HG03139 (cell line): Measurements from ENCODE around the gene TEX11.
"Not testable (repeated sequence)": the region's sequence is repeated elsewhere in the genome, so short reads cannot be mapped to it uniquely, and the experiment has no call there.

ENCODE experiments used
- ATAC-seq: cut with Tn5 transposase; IDR thresholded peaks from one replicate; pipeline ENCODE4 v1.9.1; 2021; ENCODE audit not compliant: unreplicated experiment

TEX11 gene

DNA sequence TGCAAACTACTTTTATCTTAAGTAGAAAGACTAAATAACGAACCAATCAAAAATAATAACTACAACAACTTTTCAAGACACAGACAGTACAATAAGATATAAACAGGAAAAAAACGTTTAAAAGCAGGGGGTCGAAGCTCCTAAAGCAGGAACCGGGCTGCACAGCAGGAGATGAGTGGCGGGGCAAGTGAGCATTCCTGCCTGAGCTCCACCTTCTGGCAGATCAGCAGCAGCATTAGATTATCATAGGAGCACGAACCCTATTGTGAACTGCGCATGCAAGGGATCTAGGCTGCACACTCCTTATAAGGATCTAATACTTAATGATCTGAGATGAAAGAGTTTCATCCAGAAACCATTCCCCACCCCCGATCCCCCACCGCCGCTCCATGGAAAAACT, 146.2 kb downstream of the TEX11 start:
- ATAC-seq = no peak

- no peak for ATAC-seq
These were observed 152.7 kb downstream of the TEX11 start for GRCh38 chrX:70755850-70756249.

DNA sequence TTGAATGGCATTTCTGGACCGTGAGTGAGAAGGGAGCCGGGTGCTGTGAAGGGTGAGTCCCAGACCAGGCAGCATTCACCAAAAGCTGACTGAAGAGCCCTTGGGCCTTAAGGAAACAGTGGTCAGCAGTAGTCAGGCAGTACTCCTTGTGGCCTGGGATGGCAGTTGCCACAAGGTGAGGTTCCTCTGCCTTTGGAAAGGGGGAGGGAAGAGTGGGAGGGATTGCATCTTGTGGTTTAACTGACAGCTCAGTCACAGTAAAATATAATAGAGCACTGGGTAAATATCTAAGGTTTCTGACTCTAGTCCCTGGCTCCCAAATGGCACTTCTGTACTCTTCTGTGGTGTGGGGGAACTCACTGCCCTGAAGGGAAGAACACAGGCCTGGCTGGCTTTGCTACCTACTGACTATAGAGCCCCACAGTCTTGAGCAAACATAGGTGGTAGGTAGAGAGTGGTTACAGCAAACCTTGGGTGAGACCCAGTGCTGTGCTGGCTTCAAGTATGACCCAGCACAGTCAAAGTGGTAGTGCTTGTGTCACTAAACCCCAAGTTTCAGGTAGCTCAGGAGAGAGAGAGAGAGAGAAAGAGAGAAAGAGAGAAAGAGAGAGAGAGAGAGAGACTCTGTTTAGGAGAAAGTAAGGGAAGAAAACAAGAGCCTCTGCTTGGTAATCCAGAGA, 154.2 kb downstream of the TEX11 start:
- ATAC-seq = no peak

- ATAC-seq = not testable (repeated sequence)
These were observed 174.7 kb downstream of the TEX11 start for GRCh38 chrX:70733774-70734173.

DNA sequence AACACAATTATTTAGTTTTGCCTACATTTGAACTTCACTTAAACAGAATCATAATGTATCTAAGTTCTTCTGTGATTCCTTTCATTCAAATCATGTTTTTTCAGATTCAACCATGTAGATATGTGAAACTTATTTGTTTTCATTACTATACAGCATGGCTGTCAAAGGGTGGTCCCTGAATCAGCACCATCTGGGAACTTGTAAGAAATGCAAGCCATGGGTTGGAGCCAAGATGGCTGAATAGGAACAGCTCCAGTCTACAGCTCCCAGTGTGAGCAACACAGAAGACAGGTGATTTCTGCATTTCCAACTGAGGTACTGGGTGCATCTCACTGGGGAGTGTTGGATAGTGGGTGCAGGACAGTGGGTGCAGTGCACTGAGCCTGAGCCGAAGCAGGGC, 180.6 kb downstream of the TEX11 start:
- ATAC-seq = not testable (repeated sequence)

GRCh38 chrX:70720721-70721120, 187.8 kb downstream of the TEX11 start:
- no peak for ATAC-seq

GRCh38 chrX:70711336-70711735, 197.2 kb downstream of the TEX11 start:
- ATAC-seq = not testable (repeated sequence)

DNA sequence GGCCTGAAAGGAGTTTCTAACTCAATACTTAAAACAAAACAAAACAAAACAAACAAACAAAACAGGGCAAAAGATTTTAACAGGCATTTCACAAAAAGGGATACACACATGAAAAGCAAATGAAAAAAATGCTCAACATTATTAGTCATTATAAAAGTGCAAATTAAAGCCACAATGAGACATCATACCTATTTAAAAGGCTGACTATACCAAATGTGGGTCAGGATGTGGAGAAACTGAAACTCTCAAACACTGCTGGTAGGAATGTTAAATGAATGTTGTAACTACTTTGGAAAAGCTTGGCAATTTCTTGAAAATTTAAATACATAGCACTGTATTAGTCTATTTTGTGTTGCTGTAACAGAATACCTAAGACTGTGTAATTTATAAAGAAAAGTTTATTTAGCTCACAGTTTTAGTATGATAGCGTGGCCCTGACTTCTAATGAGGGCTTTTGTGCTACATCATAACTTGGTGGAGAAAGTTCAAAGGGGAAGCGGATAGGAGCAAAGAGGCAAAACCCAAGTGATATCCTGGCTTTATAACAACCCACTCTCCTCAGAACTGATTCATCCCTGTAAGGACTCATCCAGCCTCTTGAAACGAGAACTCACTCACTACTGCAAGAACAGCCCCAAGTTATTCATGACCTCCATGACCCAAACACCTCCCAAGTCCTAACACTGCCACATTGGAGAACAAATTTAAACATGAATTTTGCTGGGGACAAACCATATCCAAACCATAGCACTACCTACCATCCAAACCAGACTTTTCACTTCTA, 214.0 kb downstream of the TEX11 start:
- no peak for ATAC-seq

- ATAC-seq = not testable (repeated sequence)
These were observed 229.1 kb downstream of the TEX11 start for GRCh38 chrX:70679455-70679854.

- ATAC-seq = no peak
These were observed 233.2 kb downstream of the TEX11 start for GRCh38 chrX:70675284-70675683.

DNA sequence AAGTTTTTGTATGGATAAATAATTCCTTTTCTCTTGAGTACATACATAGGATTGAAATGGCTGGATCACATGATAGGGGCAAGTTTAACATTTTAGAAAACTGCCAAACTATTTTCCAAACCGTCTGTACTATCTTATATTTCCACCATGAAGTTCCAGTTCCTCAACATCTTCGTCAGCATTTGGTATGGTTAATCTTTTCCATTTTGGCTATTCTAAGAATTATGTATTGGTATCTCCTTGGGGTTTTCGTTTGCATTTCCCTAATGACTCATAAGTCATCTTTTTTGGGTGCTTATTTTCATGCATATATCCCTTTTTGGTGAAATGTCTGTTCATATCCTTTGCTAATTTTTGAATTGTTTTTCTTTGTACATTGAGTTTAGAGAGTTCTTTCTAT, 236.2 kb downstream of the TEX11 start:
- ATAC-seq = no peak

DNA sequence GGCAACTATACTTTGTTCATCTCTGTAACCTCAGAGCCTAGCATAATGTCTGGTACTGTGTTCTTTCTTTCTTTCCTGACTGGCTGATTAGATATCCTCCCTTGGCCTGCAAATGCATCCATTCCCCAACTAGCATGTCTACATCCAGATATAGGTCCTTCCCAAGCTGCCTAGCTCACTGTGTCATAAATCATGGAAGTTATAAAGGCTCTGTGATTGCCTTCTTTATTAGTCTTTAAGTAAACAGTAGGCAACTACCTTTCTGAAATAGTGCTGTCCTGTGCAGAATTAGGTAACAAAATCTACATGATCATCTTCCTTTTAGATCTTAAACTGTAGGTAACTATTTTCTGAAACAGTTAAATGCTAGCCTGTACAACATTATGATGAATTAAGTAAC, 239.4 kb downstream of the TEX11 start:
- no peak for ATAC-seq

DNA sequence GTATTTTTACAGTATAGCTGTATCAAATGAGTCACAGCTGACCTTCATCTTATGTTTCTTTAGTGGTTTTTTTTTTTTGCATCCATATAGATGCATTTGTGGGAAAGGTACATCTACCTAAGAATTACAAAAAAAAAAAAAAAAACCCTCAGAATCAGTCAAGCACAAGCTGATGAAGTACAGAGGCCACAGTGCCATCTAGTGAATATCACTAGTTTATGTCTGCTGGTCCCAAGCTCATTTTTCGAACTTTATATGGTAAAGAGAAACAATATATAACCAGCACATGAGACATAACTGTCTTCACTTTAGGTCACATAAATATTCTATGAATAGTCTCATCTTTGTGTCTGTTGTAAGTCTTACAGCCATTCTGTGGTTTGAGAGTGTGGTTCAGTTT, 243.8 kb downstream of the TEX11 start:
- no peak for ATAC-seq

DNA sequence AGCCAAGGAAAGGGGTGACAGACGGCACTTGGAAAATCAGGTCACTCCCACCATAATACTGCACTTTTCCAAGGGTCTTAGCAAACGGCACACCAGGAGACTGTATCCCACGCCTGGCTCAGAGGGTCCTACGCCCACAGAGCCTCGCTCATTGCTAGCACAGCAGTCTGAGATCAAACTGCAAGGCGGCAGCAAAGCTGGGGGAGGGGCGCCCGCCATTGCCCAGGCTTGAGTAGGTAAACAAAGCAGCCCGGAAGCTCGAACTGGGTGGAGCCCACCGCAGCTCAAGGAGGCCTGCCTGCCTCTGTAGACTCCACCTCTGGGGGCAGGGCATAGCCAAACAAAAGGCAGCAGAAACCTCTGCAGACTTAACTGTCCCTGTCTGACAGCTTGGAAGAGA, 247.4 kb downstream of the TEX11 start:
- not testable (repeated sequence) for ATAC-seq

DNA sequence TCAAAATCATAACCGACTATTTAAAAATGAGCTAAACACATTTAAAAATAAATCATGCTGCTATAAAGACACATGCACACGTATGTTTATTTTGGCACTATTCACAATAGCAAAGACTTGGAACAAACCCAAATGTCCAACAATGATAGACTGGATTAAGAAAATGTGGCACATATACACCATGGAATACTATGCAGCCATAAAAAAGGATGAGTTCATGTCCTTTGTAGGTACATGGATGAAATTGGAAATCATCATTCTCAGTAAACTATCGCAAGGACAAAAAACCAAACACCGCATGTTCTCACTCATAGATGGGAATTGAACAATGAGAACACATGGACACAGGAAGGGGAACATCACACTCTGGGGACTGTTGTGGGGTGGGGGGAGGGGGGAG, 251.0 kb downstream of the TEX11 start:
- ATAC-seq = not testable (repeated sequence)

DNA sequence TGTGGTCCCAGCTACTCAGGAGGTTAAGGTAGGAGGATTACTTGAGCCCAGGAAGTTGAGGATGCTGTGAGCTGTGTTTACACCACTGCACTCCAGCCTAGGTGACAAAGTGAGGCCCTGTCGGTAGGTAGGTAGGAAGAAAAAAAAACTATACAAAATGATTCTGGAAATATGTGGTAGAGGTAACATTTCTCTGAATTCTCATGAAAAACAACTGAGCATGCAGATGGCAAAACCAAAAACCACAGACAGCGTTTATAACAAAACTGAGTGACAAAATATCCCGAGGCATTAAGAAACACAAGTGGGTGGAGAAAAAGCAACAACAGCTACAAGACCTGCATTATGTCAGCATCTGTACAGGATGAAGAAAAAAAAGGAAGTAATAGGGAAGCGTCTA, 252.2 kb downstream of the TEX11 start:
- ATAC-seq = no peak

GRCh38 chrX:70647910-70648309, 260.6 kb downstream of the TEX11 start:
- not testable (repeated sequence) for ATAC-seq

- no peak for ATAC-seq
These were observed 272.3 kb downstream of the TEX11 start for GRCh38 chrX:70636218-70636617.

DNA sequence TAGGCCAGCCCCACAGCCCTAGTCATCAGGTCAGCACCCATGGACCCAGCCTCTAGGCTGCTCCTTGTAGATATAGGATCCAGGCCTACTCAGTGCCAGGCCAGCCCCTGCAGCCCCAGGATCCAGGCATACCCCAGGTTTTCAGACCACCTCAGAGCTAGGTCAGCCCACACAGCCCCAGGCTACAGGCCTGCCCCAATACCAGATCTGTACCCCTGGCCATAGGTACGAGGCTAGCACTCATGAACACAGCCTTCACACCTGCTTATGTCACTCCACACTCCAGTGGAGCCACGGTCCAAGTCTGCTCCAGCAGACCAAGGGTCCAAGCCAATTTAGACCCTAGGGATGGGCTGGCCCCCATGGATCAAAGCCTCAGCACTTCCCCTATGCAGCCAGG, 272.8 kb downstream of the TEX11 start:
- ATAC-seq = no peak

- no peak for ATAC-seq
These were observed 273.3 kb downstream of the TEX11 start for GRCh38 chrX:70635227-70635626.

- no peak for ATAC-seq
These were observed 286.8 kb downstream of the TEX11 start for GRCh38 chrX:70621743-70622142.

GRCh38 chrX:70618467-70618866, 290.0 kb downstream of the TEX11 start:
- no peak for ATAC-seq

- no peak for ATAC-seq
These were observed 295.2 kb downstream of the TEX11 start for GRCh38 chrX:70613295-70613694.
